Activated B cell treated with CpG ODN at 0.5 μM for 24 hours (primary cell): ENCODE results near the gene PTPN4. TPM values are rescaled to one million over a fixed set of nuclear protein-coding genes. Genes with fewer than 3 reads are reported as not detected.

Source experiments
- ATAC-seq: fragments of 200-7000 bp; cut with Tn5 transposase; one replicate; pipeline ENCODE4 v1.10.0; 2021; ENCODE audit warnings: low read depth, mild to moderate bottlenecking, moderate library complexity
- CTCF ChIA-PET: fragments of 350-600 bp; sonication (Branson Sonifier 250); formaldehyde crosslinking; loops from one replicate; lab custom pipeline; 2021; ENCODE audit warnings: antibody characterized with exemption; lab: Charles Lee
- POLR2A ChIA-PET: fragments of 350-600 bp; sonication (Branson Sonifier 250); formaldehyde crosslinking; loops from one replicate; lab custom pipeline; 2021; ENCODE audit warnings: antibody characterized with exemption; lab: Charles Lee
- DNase-seq: peaks from one replicate; pipeline ENCODE4 v3.0.0; 2022
- H3K27ac Mint-ChIP-seq: one replicate; pipeline ENCODE4 v1.8.0; 2020; ENCODE audit warnings: mixed read lengths
- H3K27me3 Mint-ChIP-seq: one replicate; pipeline ENCODE4 v1.8.0; 2021; ENCODE audit warnings: mixed read lengths
- H3K36me3 Mint-ChIP-seq: one replicate; pipeline ENCODE4 v1.8.0; 2021; ENCODE audit warnings: low read depth, mixed read lengths
- H3K4me1 Mint-ChIP-seq: one replicate; pipeline ENCODE4 v1.8.0; 2021; ENCODE audit warnings: mixed read lengths
- H3K4me3 Mint-ChIP-seq: one replicate; pipeline ENCODE4 v1.8.0; 2020; ENCODE audit warnings: mild to moderate bottlenecking, mixed read lengths
- H3K9me3 Mint-ChIP-seq: one replicate; pipeline ENCODE4 v1.8.0; 2020; ENCODE audit warnings: mixed read lengths
- CTCF ChIP-seq: fragments of 200-600 bp; IDR thresholded peaks from one replicate; pipeline ENCODE4 v1.8.0; 2022; ENCODE audit warnings: antibody characterized with exemption, mild to moderate bottlenecking
- intact Hi-C: fragments of 100-400 bp; cut with micrococcal nuclease; formaldehyde crosslinking; loops from one replicate; pipeline ENCODE4 v1.15.1; 2024
- total RNA-seq: library from RNA; stranded (reverse); gene quantifications from 2 replicates; pipeline ENCODE4 v1.2.3, GENCODE V29; 2022

Gene PTPN4
- total RNA-seq, 1 donor from 2014 or later, result 41.2 TPM

- no peak overlapping the region for H3K27ac Mint-ChIP-seq
- POLR2A ChIA-PET, result interaction anchor here (1.8 kb wide), 1 partner anchor 423 kb away, joined by 12 read pairs; no protein-coding TSS in a partner anchor
- DNase-seq (no peak), ATAC-seq (peak; percentile 47)
- H3K9me3 Mint-ChIP-seq, result no peaks in the 10 kb centered on the region
- no peaks in the 10 kb centered on the region for H3K4me1 Mint-ChIP-seq
- no peak overlapping the region for H3K4me3 Mint-ChIP-seq
- H3K36me3 Mint-ChIP-seq, result no peaks in the 10 kb centered on the region
- TF ChIP-seq CTCF, result peak; percentile 42
- no peaks in the 10 kb centered on the region for H3K27me3 Mint-ChIP-seq
- CTCF ChIA-PET, result interaction anchor here (0.9 to 7.8 kb wide), 16 partner anchors 13 to 927 kb away, joined by 3 to 138 read pairs (median 4); no protein-coding TSS in a partner anchor
- intact Hi-C loops, result loop anchor here (1.0 to 2.0 kb wide), 5 partner anchors 73 to 928 kb away; no protein-coding TSS in a partner anchor
These were observed 6.4 kb upstream of the PTPN4 start for GRCh38 chr2:119753041-119753929.

- ChIA-PET POLR2A (interaction anchor here (1.8 kb wide), 1 partner anchor 422 kb away, joined by 12 read pairs; no protein-coding TSS in a partner anchor), CTCF (interaction anchor here (1.0 to 7.8 kb wide), 11 partner anchors 12 to 927 kb away, joined by 3 to 138 read pairs (median 6); no protein-coding TSS in a partner anchor)
- Mint-ChIP-seq H3K4me1 (peaks cover 3% of the 10 kb centered on the region), H3K27ac (no peak overlapping the region), H3K9me3 (no peaks in the 10 kb centered on the region), H3K36me3 (no peaks in the 10 kb centered on the region), H3K27me3 (no peaks in the 10 kb centered on the region), H3K4me3 (no peak overlapping the region)
- intact Hi-C loops, result loop anchor here (1.0 to 2.0 kb wide), 5 partner anchors 72 to 927 kb away; no protein-coding TSS in a partner anchor
- DNase-seq, result no peak
- no peak for ATAC-seq
- TF ChIP-seq CTCF, result no peak
These were observed 5.8 kb upstream of the PTPN4 start for GRCh38 chr2:119753930-119754321.

GRCh38 chr2:119755906-119756305 lies 3.8 kb upstream of the PTPN4 start:
- Mint-ChIP-seq H3K36me3 (peaks cover 3% of the 10 kb centered on the region), H3K27ac (no peak overlapping the region), H3K27me3 (no peaks in the 10 kb centered on the region), H3K4me3 (no peak overlapping the region), H3K9me3 (no peaks in the 10 kb centered on the region), H3K4me1 (peaks cover 12% of the 10 kb centered on the region)
- DNase-seq (no peak), ATAC-seq (no peak)
- intact Hi-C loops, result loop anchor here (5.0 kb wide), 1 partner anchor 1939 kb away; no protein-coding TSS in a partner anchor
- ChIA-PET CTCF (interaction anchor here (1.2 to 7.8 kb wide), 3 partner anchors 68 to 420 kb away, joined by 3 to 138 read pairs (median 7); no protein-coding TSS in a partner anchor), POLR2A (no interaction called here)
- TF ChIP-seq CTCF, result no peak

DNA sequence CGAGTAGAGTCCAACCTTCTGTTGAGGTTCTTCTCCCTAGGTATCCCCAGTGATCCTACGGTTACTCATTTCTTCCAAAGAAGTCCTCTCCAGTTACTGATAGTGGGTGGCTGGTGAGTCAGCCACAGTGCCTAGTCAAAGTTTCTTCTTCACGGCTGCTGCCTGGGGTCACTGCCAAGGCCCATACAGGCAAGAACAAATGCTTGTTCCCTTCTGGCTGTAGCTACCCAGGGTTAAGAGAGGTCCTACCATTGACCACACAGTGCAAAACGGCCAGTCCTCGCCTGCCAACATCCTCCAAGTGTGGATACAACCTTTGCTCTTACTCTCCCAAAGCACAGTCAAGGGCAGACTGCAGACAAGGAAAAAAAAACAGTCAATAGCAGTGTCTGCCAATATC lies 2.9 kb upstream of the PTPN4 start:
- H3K27me3 Mint-ChIP-seq, result no peaks in the 10 kb centered on the region
- no peak for DNase-seq
- CTCF ChIA-PET, result interaction anchor here (0.7 to 7.8 kb wide), 5 partner anchors 67 to 556 kb away, joined by 3 to 138 read pairs (median 4); no protein-coding TSS in a partner anchor
- intact Hi-C loops, result loop anchor here (5.0 kb wide), 1 partner anchor 1940 kb away; no protein-coding TSS in a partner anchor
- TF ChIP-seq CTCF, result no peak
- POLR2A ChIA-PET, result no interaction called here
- H3K27ac Mint-ChIP-seq, result no peak overlapping the region
- no peak for ATAC-seq
- H3K9me3 Mint-ChIP-seq, result no peaks in the 10 kb centered on the region
- H3K36me3 Mint-ChIP-seq, result peaks cover 3% of the 10 kb centered on the region
- peaks cover 20% of the 10 kb centered on the region for H3K4me1 Mint-ChIP-seq
- no peak overlapping the region for H3K4me3 Mint-ChIP-seq
